Retinal pigment epithelial cell (primary cell): Measurements from ENCODE around the gene TMEM35A.
A peak's percentile ranks its signal among the peaks of the same experiment; 100 is the strongest.
"Not testable (repeated sequence)": the region's sequence is repeated elsewhere in the genome, so short reads cannot be mapped to it uniquely, and the experiment has no call there.

Source experiments
- DNase-seq: peaks from one replicate; pipeline ENCODE4 v3.0.0-alpha.2; 2010; ENCODE audit warnings: low read depth
- H3K4me3 ChIP-seq: 2 replicates; pipeline ENCODE4 v1.5.1; 2011; ENCODE audit warnings: mild to moderate bottlenecking, low read length, control low read depth, moderate library complexity
- TF ChIP-seq, protein P1 (sequence below): conservative IDR thresholded peaks from 2 replicates; pipeline ENCODE4 v1.5.1; 2011; ENCODE audit warnings: low read depth, low read length, control low read depth, inconsistent platforms

The TMEM35A gene, protein sequence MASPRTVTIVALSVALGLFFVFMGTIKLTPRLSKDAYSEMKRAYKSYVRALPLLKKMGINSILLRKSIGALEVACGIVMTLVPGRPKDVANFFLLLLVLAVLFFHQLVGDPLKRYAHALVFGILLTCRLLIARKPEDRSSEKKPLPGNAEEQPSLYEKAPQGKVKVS

GRCh38 chrX:101078716-101079598 is at the start of gene TMEM35A:
TSS of gene TMEM35A (plus strand) at chrX:101078879. CDS start at chrX:101079003, 124 bp downstream.
- TF ChIP-seq, protein P1, sequence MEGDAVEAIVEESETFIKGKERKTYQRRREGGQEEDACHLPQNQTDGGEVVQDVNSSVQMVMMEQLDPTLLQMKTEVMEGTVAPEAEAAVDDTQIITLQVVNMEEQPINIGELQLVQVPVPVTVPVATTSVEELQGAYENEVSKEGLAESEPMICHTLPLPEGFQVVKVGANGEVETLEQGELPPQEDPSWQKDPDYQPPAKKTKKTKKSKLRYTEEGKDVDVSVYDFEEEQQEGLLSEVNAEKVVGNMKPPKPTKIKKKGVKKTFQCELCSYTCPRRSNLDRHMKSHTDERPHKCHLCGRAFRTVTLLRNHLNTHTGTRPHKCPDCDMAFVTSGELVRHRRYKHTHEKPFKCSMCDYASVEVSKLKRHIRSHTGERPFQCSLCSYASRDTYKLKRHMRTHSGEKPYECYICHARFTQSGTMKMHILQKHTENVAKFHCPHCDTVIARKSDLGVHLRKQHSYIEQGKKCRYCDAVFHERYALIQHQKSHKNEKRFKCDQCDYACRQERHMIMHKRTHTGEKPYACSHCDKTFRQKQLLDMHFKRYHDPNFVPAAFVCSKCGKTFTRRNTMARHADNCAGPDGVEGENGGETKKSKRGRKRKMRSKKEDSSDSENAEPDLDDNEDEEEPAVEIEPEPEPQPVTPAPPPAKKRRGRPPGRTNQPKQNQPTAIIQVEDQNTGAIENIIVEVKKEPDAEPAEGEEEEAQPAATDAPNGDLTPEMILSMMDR: no peak
- peak within 1 kb of the TSS; percentile 66 for H3K4me3 ChIP-seq
- peak; percentile 6 for DNase-seq

GRCh38 chrX:101029665-101030064 is 49.0 kb upstream of the TMEM35A start:
- TF ChIP-seq, protein P1: no peak
- no peak for DNase-seq
- H3K4me3 ChIP-seq: no peak overlapping the region

DNA sequence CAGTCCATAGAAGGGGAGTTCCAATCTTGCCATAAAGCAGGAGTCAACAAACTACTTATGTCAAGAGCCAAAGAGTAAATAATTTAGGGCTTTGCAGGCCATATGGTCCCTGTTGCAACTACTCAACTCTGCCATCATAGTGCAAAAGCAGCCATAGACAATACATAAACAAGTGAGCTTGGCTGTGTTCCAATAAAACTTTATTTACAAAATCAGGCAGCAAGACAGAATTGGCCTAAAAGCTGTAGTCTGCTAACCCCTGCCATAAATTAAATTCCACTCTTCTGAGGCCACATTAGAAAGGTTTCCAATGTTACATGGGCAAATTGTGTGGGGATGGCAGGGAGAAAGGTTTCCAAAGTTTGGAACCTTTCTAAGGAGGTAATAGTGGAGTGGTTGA is 41.4 kb upstream of the TMEM35A start:
- DNase-seq: no peak
- TF ChIP-seq, protein P1: no peak
- H3K4me3 ChIP-seq: no peak overlapping the region

DNA sequence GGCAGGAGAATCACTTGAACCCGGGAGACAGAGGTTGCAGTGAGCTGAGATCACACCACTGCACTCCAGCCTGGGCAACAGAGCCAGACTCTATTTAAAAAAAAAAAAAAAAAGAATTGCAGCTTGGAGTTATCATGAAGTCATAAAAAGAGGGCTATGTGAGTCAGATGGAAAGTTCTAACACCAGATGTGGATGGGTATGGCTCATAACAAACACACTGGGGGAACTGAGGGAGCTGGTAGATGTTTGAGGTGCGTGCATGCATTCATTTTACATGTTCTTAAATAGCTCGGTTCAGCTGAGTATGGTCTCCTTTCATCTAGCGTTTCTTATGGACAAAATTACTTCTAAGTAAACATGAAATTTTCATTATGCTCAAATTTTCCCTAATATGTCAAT is 38.5 kb upstream of the TMEM35A start:
- TF ChIP-seq, protein P1: no peak
- DNase-seq: no peak
- no peak overlapping the region for H3K4me3 ChIP-seq

DNA sequence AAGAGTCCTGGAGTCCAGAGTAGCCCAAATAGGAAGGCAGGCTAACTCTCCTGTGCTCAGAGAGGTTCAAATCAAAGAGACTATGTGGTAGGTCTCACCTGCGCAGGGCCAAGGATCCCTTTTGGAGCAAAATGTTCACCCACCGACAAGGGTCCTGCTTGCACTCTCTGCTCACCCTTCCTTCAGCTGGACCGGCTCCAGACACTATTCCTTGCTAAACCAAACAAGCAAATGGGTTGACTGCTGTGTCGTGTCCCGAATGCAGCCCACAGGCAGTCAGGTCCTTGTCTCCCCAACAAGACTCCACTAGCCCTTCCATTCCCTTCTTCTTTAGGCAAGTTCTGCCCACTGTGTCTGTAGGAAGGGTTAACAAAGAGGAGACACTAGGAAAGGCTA is 27.5 kb upstream of the TMEM35A start:
- peak overlapping the region; percentile 71 for H3K4me3 ChIP-seq
- TF ChIP-seq, protein P1: no peak
- no peak for DNase-seq

DNA sequence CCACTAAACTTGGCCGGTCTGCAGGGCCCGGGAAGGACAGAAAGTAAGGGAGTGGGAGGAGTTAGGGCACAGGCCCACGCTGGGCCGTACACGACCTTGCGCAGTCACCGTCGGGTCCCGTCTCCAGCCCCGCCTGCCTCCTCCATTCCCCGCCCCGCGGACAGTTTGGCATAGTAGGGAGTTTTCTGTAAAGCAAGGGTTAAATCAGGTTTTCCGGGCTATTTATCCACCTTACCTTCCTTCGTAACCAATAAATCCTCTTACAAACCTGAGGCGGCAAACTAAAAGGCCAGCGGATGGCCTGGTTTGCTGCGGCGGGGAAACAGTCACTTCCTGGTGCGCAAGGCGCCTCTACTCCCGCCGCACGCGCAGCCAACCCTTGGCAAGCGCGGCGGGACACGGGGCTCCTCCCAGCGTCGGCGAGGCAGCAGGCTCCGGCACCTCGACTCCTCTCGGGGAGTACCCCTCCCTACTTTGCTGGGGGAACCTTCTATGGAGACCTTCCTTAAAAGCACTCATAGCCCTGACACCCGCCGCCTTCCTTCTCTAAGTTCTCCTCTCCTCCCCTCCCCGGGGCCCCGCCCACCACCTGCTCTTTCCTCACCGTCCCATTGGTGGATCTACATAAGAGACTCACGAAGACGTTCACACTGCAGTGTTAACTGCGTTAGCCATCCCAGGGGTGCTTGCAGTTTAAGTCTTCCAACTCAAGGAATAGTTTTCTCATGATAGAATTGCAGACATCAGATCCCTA is 27.0 kb upstream of the TMEM35A start, which contains the start of gene TRMT2B:
Gene TRMT2B (minus strand): TSS at position 563 of the 754 bp plus-strand sequence. CDS start 9,822 bp downstream, outside the sequence.
- peak; percentile 28 for DNase-seq
- H3K4me3 ChIP-seq: peak within 1 kb of the TSS; percentile 71
- TF ChIP-seq, protein P1: no peak

DNA sequence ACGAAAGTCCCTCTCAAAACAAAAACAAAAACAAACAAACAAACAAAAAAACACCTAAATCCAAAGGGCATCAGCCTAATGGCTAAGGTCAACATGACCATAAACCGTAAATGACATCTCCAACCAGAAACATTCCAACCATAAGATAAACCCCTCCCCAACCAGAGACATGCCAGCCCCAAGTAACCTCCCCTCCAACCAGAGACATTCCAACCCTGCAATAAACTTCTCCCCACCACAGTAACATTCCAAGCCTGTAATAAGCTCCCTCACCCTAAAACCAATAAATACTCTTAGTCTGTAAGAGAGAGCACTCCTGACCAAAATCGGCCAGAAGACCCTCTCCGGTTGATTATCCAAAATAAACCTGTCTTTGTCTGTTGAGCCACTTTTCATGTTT is 22.1 kb upstream of the TMEM35A start:
- H3K4me3 ChIP-seq, DNase-seq: not testable (repeated sequence)
